GM19025 (cell line): ENCODE measurements around the gene MYO3A.
"Not testable (repeated sequence)": the region's sequence is repeated elsewhere in the genome, so short reads cannot be mapped to it uniquely, and the experiment has no call there.

Experiments
- ATAC-seq: cut with Tn5 transposase; IDR thresholded peaks from one replicate; pipeline ENCODE4 v1.9.1; 2021; ENCODE audit warnings: mild to moderate bottlenecking, low read depth, moderate library complexity; ENCODE audit not compliant: unreplicated experiment

MYO3A gene

DNA sequence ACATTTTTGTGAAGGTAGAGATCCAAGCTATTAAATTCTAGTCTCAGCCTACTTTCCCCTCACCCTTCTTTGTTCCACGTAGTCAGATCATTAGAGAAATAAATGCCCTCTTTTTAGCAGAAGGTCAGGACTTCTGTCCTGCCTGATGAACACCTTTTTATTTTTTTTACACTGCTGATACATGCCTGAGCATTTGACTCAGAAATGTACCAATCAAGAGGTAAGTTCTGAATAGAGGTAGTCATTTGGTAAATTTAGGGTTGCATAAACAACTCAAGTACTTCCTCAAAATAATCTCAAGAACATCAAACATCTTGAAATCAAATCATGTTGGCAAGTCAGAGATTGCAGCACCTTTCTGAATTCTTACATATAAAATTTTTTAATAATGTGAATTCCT lies 133.7 kb downstream of the MYO3A start:
- ATAC-seq = no peak

DNA sequence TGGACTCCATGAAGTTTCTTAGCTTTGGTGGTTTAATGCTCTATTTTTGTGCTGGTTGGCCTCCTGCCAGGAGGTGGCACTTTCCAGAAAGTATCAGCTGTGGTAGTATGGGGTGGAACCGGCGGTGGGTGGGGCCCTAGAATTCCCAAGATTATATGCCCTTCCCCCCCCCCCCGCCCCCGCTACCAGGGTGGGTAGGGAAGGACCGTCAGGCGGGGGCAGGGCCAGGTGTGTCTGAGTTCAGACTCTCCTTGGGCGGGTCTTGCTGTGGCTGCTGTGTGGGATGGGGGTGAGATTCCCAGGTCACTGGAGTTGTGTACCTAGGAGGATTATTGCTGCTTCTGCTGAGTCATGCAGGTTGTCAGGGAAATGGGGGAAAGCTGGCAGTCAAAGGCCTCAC lies 146.9 kb downstream of the MYO3A start:
- not testable (repeated sequence) for ATAC-seq

DNA sequence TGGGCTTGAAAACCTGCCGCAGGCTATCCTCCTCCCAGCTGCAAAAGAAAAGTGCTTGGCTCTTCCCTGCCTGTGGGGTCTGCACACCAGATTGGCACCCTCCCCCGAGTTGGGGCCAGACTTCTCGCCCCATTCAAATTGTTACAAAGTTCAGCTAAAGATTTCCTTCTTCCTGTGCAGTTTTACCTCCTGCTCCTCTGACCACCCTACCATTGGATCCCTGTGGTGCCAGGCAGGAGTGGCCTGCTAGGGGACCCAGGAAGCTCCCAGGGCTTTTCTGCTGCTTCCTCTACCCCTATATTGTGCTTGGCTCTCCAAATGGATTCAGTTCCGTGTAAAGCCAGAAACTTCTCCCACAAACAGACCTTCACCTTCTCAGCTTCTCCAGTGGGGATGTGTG lies 147.4 kb downstream of the MYO3A start:
- ATAC-seq = no peak

DNA sequence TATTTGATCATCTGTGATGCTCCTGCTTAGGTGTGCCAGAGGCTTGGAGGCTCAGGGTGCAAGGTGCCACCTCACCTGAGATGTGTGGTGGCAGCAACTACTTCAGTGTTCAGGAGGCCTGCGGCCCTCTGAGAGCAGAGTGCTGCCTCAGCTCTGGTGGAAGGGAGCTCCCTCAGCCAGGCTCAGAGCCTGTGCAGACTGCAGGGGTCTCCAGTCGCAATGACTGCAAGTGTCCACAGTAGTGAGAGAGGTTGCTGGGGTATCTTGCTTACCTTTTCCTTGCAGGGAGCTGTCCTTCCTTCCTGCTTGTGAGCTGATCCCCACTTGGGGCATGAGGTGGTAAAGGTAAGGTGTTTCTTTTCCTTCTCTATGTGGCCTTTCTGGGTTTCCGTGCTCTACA lies 151.5 kb downstream of the MYO3A start:
- no peak for ATAC-seq

DNA sequence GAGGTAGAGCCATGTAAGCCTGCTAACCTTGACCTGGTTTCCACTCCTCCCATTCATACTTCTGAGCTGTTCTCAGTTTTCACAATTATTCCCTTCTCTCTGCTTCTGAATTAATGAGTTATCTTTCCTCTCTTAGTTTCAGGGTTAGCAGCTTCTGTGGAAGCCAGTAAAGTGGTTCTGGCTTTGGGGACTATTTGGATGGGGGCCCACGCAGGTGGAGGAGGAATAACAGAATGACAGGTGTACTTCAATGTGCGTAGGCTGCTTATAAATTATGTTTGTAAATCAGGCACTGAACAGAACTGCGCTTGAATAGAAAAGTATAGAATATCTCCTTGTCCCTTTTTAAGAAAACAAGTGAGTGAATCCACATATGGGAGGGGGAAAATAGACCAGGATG lies 153.6 kb downstream of the MYO3A start:
- ATAC-seq = no peak

DNA sequence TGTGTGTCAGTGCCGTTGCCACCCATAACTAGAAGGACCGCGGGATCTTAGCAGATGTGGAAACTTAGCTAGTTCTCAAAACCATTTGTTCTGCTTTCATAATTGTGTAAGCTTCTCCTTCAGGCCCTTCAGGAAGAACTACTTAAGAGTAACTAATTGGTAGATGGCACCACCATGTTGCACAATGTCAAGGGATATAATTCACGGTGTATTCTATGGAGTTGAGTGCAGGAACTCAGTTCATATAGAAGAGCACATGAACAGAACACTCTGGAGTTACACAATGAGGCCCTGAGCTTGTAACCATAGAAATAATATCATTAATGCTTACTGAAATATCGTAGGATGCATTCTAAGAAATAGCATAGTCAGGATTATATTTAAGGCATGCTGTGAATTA lies 156.0 kb downstream of the MYO3A start:
- no peak for ATAC-seq

DNA sequence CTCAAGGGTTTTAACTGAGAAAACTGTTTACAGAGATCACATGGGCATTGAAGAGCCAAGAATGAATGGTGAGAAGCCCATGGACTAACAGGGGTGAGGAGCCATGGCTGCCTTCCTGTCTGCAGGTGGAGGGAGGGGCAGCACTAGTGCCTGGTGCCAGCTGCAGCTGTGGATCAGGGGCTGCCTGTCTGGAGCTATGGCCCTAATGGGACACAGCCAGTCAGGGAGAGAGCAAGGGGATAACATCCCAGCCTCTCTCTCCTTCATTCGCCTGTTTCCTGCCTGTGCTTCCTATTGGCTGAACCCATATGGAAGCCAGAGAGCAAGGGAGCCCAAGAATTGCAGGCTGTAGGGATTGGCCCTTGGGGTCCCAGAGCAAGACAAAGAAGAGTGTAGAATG lies 156.7 kb downstream of the MYO3A start:
- no peak for ATAC-seq

DNA sequence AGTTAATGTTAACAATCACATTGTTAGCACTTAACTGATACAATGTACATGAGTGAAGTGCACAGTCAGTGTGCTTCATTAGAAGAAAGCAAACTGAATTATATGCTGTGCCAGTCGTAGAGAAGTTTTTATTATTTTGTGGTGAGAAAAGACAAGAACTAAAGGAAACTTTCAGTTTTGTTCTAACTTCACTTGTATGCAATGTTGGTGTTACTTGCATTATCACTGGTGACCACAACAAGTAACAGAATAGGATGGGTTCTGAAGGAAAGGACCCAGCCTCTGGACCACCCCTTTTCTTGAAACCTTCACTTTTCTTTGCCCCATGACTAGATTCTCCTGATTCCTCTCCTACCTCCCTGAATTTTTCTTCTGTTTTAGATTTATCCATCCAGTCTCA lies 159.2 kb downstream of the MYO3A start:
- no peak for ATAC-seq

DNA sequence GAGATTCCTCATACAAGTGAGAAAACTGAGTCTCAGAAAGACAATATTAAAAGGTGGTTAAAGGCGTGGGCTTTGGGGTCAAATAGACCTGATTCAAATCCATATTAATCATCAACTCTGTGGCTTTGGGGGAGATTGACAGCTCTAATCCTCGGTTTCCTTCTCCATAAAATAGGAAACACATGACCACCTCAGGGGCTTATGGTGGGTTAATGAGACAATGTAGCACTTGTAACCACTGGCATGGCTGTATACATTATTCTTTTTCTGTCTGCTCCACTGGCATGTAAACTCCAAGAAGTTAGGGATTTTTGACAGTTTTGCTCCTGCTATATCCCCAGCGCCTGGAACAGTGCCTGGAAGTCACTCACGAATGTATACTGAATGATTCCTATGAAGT lies 161.8 kb downstream of the MYO3A start:
- no peak for ATAC-seq

DNA sequence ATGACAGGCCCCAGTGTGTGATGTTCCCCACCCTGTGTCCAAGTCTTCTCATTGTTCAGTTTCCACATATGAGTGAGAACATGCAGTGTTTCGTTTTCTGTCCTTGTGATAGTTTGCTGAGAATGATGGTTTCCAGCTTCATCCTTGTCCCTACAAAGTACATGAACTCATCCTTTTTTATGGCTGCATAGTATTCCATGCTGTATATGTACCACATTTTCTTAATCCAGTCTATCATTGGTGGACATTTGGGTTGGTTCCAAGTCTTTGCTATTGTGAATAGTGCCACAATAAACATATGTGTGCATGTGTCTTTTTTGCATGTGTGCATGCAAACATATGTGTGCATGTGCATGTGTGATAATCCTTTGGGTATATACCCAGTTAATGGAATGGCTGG lies 163.5 kb downstream of the MYO3A start:
- not testable (repeated sequence) for ATAC-seq

DNA sequence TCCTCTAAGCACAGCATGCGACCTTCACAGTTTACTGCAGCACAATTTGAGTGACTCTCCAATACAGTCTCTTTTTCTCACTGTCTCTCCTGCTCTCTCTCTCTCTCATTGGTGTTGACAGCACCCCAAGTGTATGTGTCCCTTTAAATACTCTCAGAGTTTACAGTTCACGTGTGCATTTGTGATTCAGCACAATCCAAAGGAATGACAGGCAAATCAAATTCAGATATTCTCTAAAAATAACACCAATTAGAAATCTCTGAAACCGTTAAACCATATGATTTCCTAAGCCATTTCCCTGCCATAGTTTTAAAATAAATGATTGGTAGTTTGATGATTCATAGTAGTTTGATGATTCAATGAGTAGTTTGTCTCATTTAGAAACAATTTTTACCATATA lies 178.5 kb downstream of the MYO3A start:
- ATAC-seq = no peak

DNA sequence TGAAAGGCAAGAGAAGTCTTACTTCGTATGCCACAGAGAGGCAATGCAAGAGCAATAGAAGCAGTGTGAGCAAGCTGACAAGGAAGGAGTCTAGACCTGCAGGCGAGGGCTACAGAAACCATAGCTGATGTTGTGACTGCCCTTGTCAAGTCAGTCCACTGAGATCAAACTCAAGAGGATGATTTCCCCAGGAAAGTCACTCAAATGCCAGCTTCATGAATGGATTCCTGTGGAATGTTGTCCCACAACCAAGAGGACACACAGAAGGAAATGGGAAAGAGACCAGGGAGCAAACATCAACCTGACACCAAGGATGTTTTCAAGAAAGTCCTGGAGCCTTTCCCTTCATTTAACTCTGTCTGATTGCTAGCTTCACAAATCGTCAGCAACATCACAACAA lies 204.6 kb downstream of the MYO3A start:
- no peak for ATAC-seq

DNA sequence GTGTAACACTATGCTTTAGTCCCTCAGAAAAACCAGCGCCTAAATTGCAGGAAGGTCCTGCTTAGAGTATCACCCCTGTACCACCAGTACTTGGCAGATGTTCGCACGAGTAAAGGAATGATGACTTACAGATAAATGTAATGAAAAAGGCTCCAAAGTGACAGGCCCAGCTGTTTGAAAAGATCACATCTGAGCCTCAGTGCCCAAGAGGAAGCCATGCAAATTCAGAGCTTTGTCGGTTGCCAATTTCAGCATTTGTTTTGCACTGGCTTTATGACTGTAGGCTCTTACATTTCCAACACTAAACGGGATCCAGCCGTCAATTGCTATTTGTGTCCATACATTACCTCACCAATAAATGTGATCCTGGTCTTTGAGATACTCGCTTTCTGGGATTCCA lies 222.0 kb downstream of the MYO3A start:
- ATAC-seq = no peak

DNA sequence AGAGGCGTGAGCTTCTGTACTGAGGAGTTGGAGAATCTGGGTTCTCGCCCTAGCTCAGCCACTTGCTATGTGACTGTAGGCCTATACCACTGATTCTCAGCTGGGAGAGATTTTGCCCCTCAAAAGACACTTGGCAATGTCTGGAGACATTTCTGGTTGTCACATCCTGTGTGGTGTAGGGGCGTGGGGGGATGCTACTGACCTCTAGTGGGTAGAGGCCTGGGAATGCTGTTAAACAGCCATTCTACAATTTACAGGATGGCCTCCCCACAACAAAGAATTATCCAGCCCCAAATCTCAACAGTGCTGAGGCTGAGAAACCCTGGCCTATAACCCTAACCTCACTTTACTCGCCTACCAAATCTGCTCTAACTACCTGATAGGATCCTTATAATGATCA lies 223.7 kb downstream of the MYO3A start:
- ATAC-seq = no peak

DNA sequence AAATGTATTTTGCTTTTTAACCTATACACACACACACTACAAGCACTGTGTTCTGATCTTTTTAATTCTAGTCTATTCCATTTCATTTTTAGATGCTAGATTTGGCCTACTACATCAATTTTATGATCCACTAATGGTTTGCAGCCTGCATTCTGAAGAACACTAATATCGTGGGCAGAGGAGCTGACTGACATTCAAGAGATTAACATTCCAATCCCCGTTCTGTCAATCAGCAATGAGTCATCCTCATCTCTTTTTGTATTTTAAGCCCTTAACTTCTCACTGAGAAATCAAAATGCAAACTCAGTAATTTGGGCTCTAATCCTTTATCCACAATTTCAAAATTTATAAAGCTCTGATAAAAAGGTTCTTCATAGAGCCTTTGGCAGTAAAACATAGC lies 235.4 kb downstream of the MYO3A start:
- ATAC-seq = no peak

DNA sequence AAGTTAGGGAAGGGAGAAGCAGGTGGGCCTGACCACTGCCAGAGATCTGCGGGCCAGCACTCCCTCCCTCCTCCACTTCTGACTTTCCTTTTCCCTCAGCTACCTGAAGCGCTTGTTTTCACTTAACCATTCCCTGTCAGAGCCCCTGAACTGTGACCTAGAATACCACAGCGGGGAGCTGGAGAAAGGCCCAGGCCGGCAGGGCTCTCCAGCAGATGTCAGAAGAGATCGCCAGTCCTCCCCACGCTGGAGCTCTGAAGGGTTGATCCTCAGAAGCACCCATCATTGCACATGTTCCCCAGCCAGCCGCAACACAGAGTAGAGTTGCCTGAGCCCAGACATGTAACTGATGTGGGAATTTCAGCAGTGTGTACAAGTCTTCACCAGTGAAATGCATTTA lies 238.1 kb downstream of the MYO3A start:
- no peak for ATAC-seq

DNA sequence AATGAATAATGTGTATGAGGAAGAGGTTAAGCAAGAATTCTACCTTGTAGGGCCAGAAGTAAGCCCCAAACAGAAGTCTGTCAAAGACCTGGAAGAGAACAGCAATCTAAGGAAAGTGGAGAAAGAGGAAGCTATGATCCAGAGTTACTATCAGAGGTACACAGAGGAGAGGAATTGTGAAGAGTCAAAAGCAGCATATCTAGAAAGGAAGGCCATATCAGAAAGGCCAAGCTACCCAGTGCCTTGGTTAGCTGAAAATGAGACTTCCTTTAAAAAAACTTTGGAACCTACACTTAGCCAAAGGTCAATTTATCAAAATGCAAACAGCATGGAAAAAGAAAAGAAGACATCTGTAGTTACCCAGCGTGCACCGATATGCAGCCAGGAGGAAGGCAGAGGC lies 239.8 kb downstream of the MYO3A start:
- ATAC-seq = no peak

DNA sequence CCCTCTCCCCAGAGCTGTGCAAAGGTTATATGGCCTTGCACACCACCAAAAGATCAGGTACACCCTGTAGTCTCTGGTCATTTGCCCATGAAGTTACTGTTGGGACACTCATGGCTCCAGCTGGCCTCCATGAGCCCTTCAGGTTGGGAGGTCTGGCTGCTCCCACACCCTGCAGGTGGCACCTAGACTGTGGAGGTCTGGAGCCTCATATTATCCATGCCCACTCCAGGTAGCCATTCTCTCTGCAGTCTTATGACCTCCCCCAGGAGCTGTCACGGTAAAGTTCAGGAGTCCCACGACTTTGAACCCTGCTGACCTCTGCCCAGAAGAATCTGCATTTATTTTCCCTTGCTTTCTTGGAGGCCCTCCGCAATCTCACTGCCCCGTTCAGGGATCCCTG lies 243.3 kb downstream of the MYO3A start:
- ATAC-seq = no peak

DNA sequence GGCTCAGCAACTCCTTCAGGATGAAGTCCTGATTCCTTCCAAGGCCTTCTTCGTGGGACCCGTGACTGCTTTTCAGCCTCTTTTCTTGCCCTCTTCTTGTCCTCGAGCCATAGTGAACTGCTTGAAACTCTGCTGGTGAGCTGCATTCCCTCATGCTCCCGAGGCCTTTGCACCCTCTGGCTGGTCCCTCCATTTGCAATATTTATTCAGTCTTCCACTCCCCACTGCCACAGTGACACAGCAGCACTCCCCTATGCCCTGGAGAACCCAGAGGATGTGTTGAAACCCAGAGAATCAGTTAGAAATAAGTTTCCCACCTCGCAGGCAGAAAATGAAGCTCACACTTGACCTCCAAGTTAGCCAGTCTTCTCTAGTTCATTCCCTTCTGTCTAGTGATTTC lies 260.2 kb downstream of the MYO3A start:
- ATAC-seq = no peak

DNA sequence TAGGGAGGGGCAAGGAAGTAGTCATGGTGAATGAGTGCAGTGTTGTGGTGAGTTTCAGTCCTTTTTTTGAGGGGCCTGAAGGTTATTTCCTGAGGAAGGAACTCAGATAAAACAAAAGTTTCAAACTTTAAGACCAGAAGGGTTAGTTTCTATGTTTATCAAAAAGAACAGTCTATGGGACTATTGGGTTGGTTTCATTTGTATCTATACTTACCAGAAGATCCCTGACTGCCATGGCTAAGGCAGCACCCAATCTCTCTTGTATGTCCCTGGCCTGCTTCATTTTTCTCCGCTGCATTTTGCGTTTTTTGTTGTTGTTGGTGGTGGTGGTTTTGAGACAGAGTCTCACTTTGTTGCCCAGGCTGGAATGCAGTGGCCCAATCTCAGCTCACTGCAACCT lies 263.2 kb downstream of the MYO3A start:
- ATAC-seq = no peak

DNA sequence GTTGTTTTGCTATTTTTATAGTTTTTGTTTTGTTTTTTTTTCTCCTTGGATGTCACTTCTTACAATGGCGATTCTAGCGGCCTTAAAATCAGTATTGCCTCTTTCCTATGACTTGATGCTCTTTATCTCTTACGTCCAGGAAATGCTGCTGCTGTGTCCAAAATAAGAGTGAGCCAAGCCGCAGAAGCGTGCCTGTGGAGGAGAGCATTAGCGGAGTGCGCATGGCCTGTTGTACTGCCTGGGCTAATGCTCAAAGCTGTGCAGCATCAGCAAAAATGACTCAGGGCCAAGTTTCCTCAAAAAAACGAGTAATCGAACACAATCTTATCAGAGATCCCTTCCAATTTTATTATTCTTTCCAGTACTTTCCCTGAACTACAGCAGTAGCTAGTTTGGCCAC lies 264.1 kb downstream of the MYO3A start:
- no peak for ATAC-seq

DNA sequence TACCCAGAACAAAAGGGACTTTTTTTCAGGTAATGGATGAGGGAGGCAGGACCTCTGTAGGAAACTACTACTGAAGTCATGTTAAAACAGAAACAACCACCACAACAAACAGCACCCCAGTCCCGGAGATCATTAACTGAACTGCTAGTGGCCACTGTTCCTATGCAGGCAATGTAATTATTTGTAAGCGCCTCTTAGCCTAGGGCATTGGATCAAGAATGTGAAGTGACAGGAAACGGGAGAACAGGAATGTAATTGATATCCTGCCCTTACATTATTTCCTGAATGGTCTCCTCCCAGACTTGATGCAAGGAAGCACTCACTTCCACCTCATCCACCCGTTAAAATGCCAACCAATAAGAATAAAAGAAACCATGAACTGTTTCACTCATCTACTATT lies 265.8 kb downstream of the MYO3A start:
- no peak for ATAC-seq

DNA sequence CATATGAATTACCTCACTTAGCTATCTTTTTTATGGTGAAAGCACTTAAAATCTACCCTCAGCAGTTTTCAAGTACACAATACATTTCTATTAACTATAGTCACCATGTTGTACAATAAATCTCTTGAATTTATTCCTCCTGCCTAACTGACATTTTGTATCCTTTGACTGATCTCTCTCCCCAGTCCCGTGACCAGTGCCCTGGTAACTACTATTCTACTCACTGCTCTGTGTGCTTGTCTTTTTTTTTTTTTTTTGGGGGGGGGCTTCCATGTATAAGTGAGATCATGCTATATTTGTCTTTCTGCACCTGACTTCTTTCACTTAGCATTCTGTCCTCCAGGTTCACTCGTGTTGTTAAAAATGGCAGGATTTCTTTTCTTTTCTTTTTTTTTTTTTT lies 271.2 kb downstream of the MYO3A start:
- ATAC-seq = no peak
